ENCODE data around the gene ASCC2. TPM values are rescaled to one million over a fixed set of nuclear protein-coding genes. Genes with fewer than 3 reads are reported as not detected.
A peak's percentile ranks its signal among the peaks of the same experiment; 100 is the strongest.

ASCC2 gene
- total RNA-seq, 2 donors from 2014 or later = 44.2 to 45.5 TPM

DNA sequence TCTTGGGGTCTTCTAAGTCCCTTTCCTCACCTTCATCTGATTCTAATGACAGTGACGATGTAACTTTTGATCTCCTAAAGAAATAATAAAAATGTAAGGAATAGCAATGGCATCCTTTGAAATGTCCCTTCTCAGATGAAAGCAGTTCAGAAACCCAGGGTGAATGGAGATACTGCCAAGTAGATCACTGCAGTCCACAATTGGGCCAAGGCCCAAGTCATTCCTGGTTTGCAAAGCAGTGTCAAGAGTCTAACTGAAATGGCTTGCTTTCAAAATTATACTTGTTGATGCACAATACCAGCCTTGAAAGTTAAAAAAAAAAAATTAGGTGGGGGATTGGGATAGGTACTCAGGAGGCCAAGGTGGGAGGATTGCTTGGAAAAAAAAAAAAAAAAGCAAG is 20.4 kb downstream of the ASCC2 start:
- no peaks in the 10 kb centered on the region for H3K4me1 Mint-ChIP-seq
- WGBS, 2 experiments (ENCODE audit: insufficient coverage in 1 of 2, insufficient read length in 1 of 2) = 100% methylated on average over 1 of the region's 1 CpG; no CpG with 5 or more reads in 1 of the 2 experiments
- Histone ChIP-seq H3K4me1 (ENCODE audit: control insufficient read depth, insufficient read depth, low read length) (no peaks in the 10 kb centered on the region), H3K27ac (ENCODE audit: low read depth, low read length) (no peak overlapping the region), H3K9ac (ENCODE audit: extremely low read depth, low read length, poor library complexity, severe bottlenecking) (no peak overlapping the region), H3K27me3 (ENCODE audit: control insufficient read depth, insufficient read depth, low read length, poor library complexity, severe bottlenecking) (no peaks in the 10 kb centered on the region), H3K4me3 (ENCODE audit: low read length) (no peak overlapping the region), H3K36me3 (ENCODE audit: control insufficient read depth, insufficient read depth, low read length) (peaks cover 72% of the 10 kb centered on the region), H3K9me3 (ENCODE audit: control insufficient read depth, low read length) (no peaks in the 10 kb centered on the region)
- H3K36me3 Mint-ChIP-seq (ENCODE audit: low read depth) = peaks cover 53% of the 10 kb centered on the region
- H3K9me3 Mint-ChIP-seq = no peaks in the 10 kb centered on the region
- H3K27ac Mint-ChIP-seq = peak overlapping the region; percentile 74
- DNase-seq = no peak
- H3K27me3 Mint-ChIP-seq (ENCODE audit: insufficient read depth) = no peaks in the 10 kb centered on the region
- TF ChIP-seq, protein P1, sequence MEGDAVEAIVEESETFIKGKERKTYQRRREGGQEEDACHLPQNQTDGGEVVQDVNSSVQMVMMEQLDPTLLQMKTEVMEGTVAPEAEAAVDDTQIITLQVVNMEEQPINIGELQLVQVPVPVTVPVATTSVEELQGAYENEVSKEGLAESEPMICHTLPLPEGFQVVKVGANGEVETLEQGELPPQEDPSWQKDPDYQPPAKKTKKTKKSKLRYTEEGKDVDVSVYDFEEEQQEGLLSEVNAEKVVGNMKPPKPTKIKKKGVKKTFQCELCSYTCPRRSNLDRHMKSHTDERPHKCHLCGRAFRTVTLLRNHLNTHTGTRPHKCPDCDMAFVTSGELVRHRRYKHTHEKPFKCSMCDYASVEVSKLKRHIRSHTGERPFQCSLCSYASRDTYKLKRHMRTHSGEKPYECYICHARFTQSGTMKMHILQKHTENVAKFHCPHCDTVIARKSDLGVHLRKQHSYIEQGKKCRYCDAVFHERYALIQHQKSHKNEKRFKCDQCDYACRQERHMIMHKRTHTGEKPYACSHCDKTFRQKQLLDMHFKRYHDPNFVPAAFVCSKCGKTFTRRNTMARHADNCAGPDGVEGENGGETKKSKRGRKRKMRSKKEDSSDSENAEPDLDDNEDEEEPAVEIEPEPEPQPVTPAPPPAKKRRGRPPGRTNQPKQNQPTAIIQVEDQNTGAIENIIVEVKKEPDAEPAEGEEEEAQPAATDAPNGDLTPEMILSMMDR (conservative IDR thresholded peaks at IDR 0.05) = no peak
- H3K4me3 Mint-ChIP-seq = no peak overlapping the region

GRCh38 chr22:29816980-29817379 is 21.1 kb downstream of the ASCC2 start:
- Histone ChIP-seq H3K36me3 (ENCODE audit: control insufficient read depth, insufficient read depth, low read length) (peaks cover 72% of the 10 kb centered on the region), H3K27ac (ENCODE audit: low read depth, low read length) (no peak overlapping the region), H3K4me1 (ENCODE audit: control insufficient read depth, insufficient read depth, low read length) (no peaks in the 10 kb centered on the region), H3K9ac (ENCODE audit: extremely low read depth, low read length, poor library complexity, severe bottlenecking) (no peak overlapping the region), H3K9me3 (ENCODE audit: control insufficient read depth, low read length) (no peaks in the 10 kb centered on the region), H3K4me3 (ENCODE audit: low read length) (no peak overlapping the region), H3K27me3 (ENCODE audit: control insufficient read depth, insufficient read depth, low read length, poor library complexity, severe bottlenecking) (no peaks in the 10 kb centered on the region)
- DNase-seq = no peak
- H3K9me3 Mint-ChIP-seq = no peaks in the 10 kb centered on the region
- TF ChIP-seq, protein P1 (conservative IDR thresholded peaks at IDR 0.05) = no peak
- no peaks in the 10 kb centered on the region for H3K27me3 Mint-ChIP-seq (ENCODE audit: insufficient read depth)
- H3K4me1 Mint-ChIP-seq = no peaks in the 10 kb centered on the region
- H3K4me3 Mint-ChIP-seq = no peak overlapping the region
- WGBS, 2 experiments (ENCODE audit: insufficient coverage in 1 of 2, insufficient read length in 1 of 2) = 91 to 100% methylated on average over 2 of the region's 2 CpGs
- H3K36me3 Mint-ChIP-seq (ENCODE audit: low read depth) = peaks cover 56% of the 10 kb centered on the region
- peak overlapping the region; percentile 74 for H3K27ac Mint-ChIP-seq

- no peak for DNase-seq
- H3K27me3 ChIP-seq (ENCODE audit: control insufficient read depth, insufficient read depth, low read length, poor library complexity, severe bottlenecking) = no peaks in the 10 kb centered on the region
- TF ChIP-seq, protein P1 (conservative IDR thresholded peaks at IDR 0.05) = no peak
- H3K27ac ChIP-seq (ENCODE audit: low read depth, low read length) = no peak overlapping the region
- peaks cover 57% of the 10 kb centered on the region for H3K36me3 Mint-ChIP-seq (ENCODE audit: low read depth)
- H3K27ac Mint-ChIP-seq = no peak overlapping the region
- no peaks in the 10 kb centered on the region for H3K27me3 Mint-ChIP-seq (ENCODE audit: insufficient read depth)
- no peaks in the 10 kb centered on the region for H3K9me3 ChIP-seq (ENCODE audit: control insufficient read depth, low read length)
- H3K9ac ChIP-seq (ENCODE audit: extremely low read depth, low read length, poor library complexity, severe bottlenecking) = no peak overlapping the region
- H3K4me1 Mint-ChIP-seq = no peaks in the 10 kb centered on the region
- H3K4me3 ChIP-seq (ENCODE audit: low read length) = no peak overlapping the region
- peaks cover 72% of the 10 kb centered on the region for H3K36me3 ChIP-seq (ENCODE audit: control insufficient read depth, insufficient read depth, low read length)
- H3K4me3 Mint-ChIP-seq = no peak overlapping the region
- H3K4me1 ChIP-seq (ENCODE audit: control insufficient read depth, insufficient read depth, low read length) = no peaks in the 10 kb centered on the region
- 80 to 89% methylated on average over 1 to 6 of the region's 6 CpGs for WGBS, 2 experiments (ENCODE audit: insufficient coverage in 1 of 2, insufficient read length in 1 of 2)
- no peaks in the 10 kb centered on the region for H3K9me3 Mint-ChIP-seq
Measured at GRCh38 chr22:29816539-29816938, 21.5 kb downstream of the ASCC2 start.
